Thyroid gland (tissue), 4 donors: ENCODE data around the gene CCDC178.

Experiments used
- POLR2A ChIP-seq, 2 donors: fragments of 450-650 bp; IDR thresholded peaks; one replicate each; pipeline ENCODE4 v1.6.1; 2017; ENCODE audit warnings: antibody characterized with exemption in 2 of 2, mild to moderate bottlenecking in 2 of 2, moderate library complexity in 1 of 2
- TF ChIP-seq, protein P1 (sequence below), 6 experiments: fragments of 200-600 bp in 3 of 6; fragments of 450-650 bp in 3 of 6; sonication (generic) in 3 of 6; IDR thresholded peaks; one replicate each; pipeline ENCODE4 v1.5.1; 2016 to 2019; ENCODE audit warnings: antibody characterized with exemption in 6 of 6, mild to moderate bottlenecking in 2 of 6, inconsistent platforms in 1 of 6, moderate library complexity in 1 of 6

DNA sequence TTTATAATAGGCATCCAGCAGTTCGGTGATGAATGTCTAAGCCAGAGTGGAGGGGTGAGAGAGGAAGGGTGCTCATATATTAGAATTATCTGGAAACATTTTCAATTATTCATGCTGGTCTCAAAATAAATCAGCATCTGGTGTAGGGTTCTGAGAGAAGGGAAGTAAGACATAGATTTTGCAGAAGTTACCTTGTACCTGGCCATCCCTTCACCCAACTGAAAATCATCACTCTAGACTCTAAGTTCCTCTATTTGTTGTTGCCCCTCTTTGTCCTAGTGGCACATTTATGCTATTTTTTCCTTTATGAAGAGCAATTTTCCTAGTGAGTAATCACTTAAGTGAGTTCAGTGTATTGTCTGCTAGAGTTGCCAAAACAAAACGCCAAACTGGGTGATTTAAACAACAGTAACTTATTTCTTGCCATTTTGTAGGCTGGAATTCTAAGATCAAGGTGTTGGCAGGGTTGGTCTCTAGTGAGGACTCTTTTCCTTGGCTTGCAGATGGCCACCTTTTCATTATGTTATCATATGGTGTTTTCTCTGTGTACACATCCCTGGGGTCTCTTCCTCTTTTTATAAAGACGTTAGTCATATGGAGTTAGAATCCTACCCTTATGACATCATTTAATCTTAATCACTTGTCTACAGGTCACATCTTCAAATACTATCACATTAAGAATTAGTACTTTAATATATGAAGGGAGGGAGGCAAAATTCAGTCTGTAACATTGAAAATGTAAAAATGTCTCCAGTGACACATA lies 537.8 kb downstream of the CCDC178 start:
- TF ChIP-seq, protein P1, sequence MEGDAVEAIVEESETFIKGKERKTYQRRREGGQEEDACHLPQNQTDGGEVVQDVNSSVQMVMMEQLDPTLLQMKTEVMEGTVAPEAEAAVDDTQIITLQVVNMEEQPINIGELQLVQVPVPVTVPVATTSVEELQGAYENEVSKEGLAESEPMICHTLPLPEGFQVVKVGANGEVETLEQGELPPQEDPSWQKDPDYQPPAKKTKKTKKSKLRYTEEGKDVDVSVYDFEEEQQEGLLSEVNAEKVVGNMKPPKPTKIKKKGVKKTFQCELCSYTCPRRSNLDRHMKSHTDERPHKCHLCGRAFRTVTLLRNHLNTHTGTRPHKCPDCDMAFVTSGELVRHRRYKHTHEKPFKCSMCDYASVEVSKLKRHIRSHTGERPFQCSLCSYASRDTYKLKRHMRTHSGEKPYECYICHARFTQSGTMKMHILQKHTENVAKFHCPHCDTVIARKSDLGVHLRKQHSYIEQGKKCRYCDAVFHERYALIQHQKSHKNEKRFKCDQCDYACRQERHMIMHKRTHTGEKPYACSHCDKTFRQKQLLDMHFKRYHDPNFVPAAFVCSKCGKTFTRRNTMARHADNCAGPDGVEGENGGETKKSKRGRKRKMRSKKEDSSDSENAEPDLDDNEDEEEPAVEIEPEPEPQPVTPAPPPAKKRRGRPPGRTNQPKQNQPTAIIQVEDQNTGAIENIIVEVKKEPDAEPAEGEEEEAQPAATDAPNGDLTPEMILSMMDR (IDR thresholded peaks at IDR 0.05): no peak
- no peak for TF ChIP-seq POLR2A (IDR thresholded peaks at IDR 0.05)
